ENCODE results near the gene ABHD11. TPM values are rescaled to one million over a fixed set of nuclear protein-coding genes. Genes with fewer than 3 reads are reported as not detected.

Gene ABHD11
- total RNA-seq, 1 donor from 2014 or later, result 23.3 TPM

GRCh38 chr7:73737491-73738219 lies 947 bp downstream of the ABHD11 start:
- H3K9me3 Mint-ChIP-seq, result no peaks in the 10 kb centered on the region
- H3K36me3 Mint-ChIP-seq (ENCODE audit: low read depth), result no peaks in the 10 kb centered on the region
- H3K27me3 Mint-ChIP-seq (ENCODE audit: low read depth), result peaks cover 11% of the 10 kb centered on the region
- DNase-seq (ENCODE audit: low read depth, low spot score), result no peak
- no peak overlapping the region for H3K27ac Mint-ChIP-seq (ENCODE audit: unreplicated experiment)
- no peak for TF ChIP-seq CTCF (conservative IDR thresholded peaks at IDR 0.05)
- peak overlapping the region; percentile 92 for H3K4me3 Mint-ChIP-seq
- peaks cover 19% of the 10 kb centered on the region for H3K4me1 Mint-ChIP-seq

GRCh38 chr7:73736885-73737284 lies 1.7 kb downstream of the ABHD11 start:
- Mint-ChIP-seq H3K27ac (ENCODE audit: unreplicated experiment) (no peak overlapping the region), H3K4me3 (peak overlapping the region; percentile 62), H3K9me3 (no peaks in the 10 kb centered on the region), H3K4me1 (peaks cover 16% of the 10 kb centered on the region), H3K36me3 (ENCODE audit: low read depth) (no peaks in the 10 kb centered on the region), H3K27me3 (ENCODE audit: low read depth) (peaks cover 4% of the 10 kb centered on the region)
- no peak for DNase-seq (ENCODE audit: low read depth, low spot score)
- TF ChIP-seq CTCF (conservative IDR thresholded peaks at IDR 0.05), result no peak

GRCh38 chr7:73735528-73735905 lies 3.1 kb downstream of the ABHD11 start:
- Mint-ChIP-seq H3K9me3 (no peaks in the 10 kb centered on the region), H3K4me3 (no peak overlapping the region), H3K27me3 (ENCODE audit: low read depth) (no peaks in the 10 kb centered on the region), H3K4me1 (peaks cover 14% of the 10 kb centered on the region), H3K36me3 (ENCODE audit: low read depth) (no peaks in the 10 kb centered on the region), H3K27ac (ENCODE audit: unreplicated experiment) (no peak overlapping the region)
- no peak for TF ChIP-seq CTCF (conservative IDR thresholded peaks at IDR 0.05)
- no peak for DNase-seq (ENCODE audit: low read depth, low spot score)

- peaks cover 18% of the 10 kb centered on the region for H3K4me1 Mint-ChIP-seq
- DNase-seq (ENCODE audit: low read depth, low spot score), result peak; percentile 72
- TF ChIP-seq CTCF (conservative IDR thresholded peaks at IDR 0.05), result peak; percentile 84
- no peaks in the 10 kb centered on the region for H3K27me3 Mint-ChIP-seq (ENCODE audit: low read depth)
- peak overlapping the region; percentile 52 for H3K4me3 Mint-ChIP-seq
- H3K9me3 Mint-ChIP-seq, result no peaks in the 10 kb centered on the region
- H3K36me3 Mint-ChIP-seq (ENCODE audit: low read depth), result no peaks in the 10 kb centered on the region
- peak overlapping the region; percentile 50 for H3K27ac Mint-ChIP-seq (ENCODE audit: unreplicated experiment)
Observed at GRCh38 chr7:73734619-73735527, 3.7 kb downstream of the ABHD11 start.

- Mint-ChIP-seq H3K27me3 (ENCODE audit: low read depth) (peaks cover 8% of the 10 kb centered on the region), H3K4me3 (no peak overlapping the region), H3K4me1 (peaks cover 8% of the 10 kb centered on the region), H3K9me3 (no peaks in the 10 kb centered on the region), H3K36me3 (ENCODE audit: low read depth) (no peaks in the 10 kb centered on the region), H3K27ac (ENCODE audit: unreplicated experiment) (no peak overlapping the region)
- TF ChIP-seq CTCF (conservative IDR thresholded peaks at IDR 0.05), result no peak
- no peak for DNase-seq (ENCODE audit: low read depth, low spot score)
Observed at GRCh38 chr7:73732397-73732796, 6.2 kb downstream of the ABHD11 start.

Data from neural crest cell (in vitro differentiated cells).